AG09309 (cell line): ENCODE measurements around the gene ST6GALNAC2.

Experiments
- DNase-seq: peaks from one replicate; pipeline ENCODE4 v3.0.0-alpha.2; 2010; ENCODE audit warnings: low read depth
- H3K4me3 ChIP-seq: 2 replicates; pipeline ENCODE4 v1.5.1; 2011; ENCODE audit warnings: mild to moderate bottlenecking, low read depth, low read length, moderate library complexity; ENCODE audit not compliant: control insufficient read depth
- CTCF ChIP-seq: IDR thresholded peaks from 2 replicates; pipeline ENCODE4 v1.5.1; 2011; ENCODE audit warnings: mild to moderate bottlenecking, low read depth, low read length, inconsistent platforms; ENCODE audit not compliant: insufficient read depth, control insufficient read depth; ENCODE audit errors: missing control alignments

Gene ST6GALNAC2

GRCh38 chr17:76531486-76532038, 54.1 kb downstream of the ST6GALNAC2 start:
- no peak for DNase-seq
- no peak for TF ChIP-seq CTCF
- H3K4me3 ChIP-seq: no peak overlapping the region

- H3K4me3 ChIP-seq: no peak overlapping the region
- no peak for TF ChIP-seq CTCF
- DNase-seq: no peak
These were observed 54.7 kb downstream of the ST6GALNAC2 start for GRCh38 chr17:76530811-76531485.

- TF ChIP-seq CTCF: no peak
- no peak overlapping the region for H3K4me3 ChIP-seq
- peak; percentile 45 for DNase-seq
These were observed 55.5 kb downstream of the ST6GALNAC2 start for GRCh38 chr17:76530095-76530723.

GRCh38 chr17:76529224-76530094, 56.2 kb downstream of the ST6GALNAC2 start:
- H3K4me3 ChIP-seq: no peak overlapping the region; the same call in 1 of the 2 replicates
- DNase-seq: peak; percentile 86
- TF ChIP-seq CTCF: no peak

- DNase-seq: no peak
- TF ChIP-seq CTCF: no peak
- H3K4me3 ChIP-seq: no peak overlapping the region
These were observed 57.0 kb downstream of the ST6GALNAC2 start for GRCh38 chr17:76528528-76529223.

GRCh38 chr17:76528156-76528527, 57.5 kb downstream of the ST6GALNAC2 start:
- DNase-seq: no peak
- H3K4me3 ChIP-seq: no peak overlapping the region
- TF ChIP-seq CTCF: no peak
